ENCODE results near the gene LHX8.
"Not testable (repeated sequence)": the region's sequence is repeated elsewhere in the genome, so short reads cannot be mapped to it uniquely, and the experiment has no call there.

LHX8 gene

GRCh38 chr1:75133750-75134646 is at the start of gene LHX8:
Gene LHX8 (plus strand): TSS chr1:75134388. CDS start chr1:75136615, 2,227 bp downstream.
- Mint-ChIP-seq H3K27me3 (peaks cover 91% of the 10 kb centered on the region), H3K36me3 (peaks cover 9% of the 10 kb centered on the region), H3K4me3 (peak within 1 kb of the TSS; percentile 66), H3K4me1 (peaks cover 18% of the 10 kb centered on the region), H3K27ac (peak within 1 kb of the TSS; percentile 83), H3K9me3 (no peaks in the 10 kb centered on the region)
- CTCF ChIA-PET = interaction anchor here (0.6 kb wide), 1 partner anchor 70 kb away, joined by 3 read pairs; no protein-coding TSS in a partner anchor
- DNase-seq = no peak

- peaks cover 2% of the 10 kb centered on the region for H3K9me3 Mint-ChIP-seq
- CTCF ChIA-PET = no interaction called here
- no peak for DNase-seq
- H3K36me3 Mint-ChIP-seq = no peaks in the 10 kb centered on the region
- H3K27ac Mint-ChIP-seq = no peak overlapping the region
- H3K4me3 Mint-ChIP-seq = no peak overlapping the region
- no peaks in the 10 kb centered on the region for H3K27me3 Mint-ChIP-seq
- no peaks in the 10 kb centered on the region for H3K4me1 Mint-ChIP-seq
Measured at GRCh38 chr1:75085931-75086330, 48.3 kb upstream of the LHX8 start.

- H3K27ac Mint-ChIP-seq = no peak overlapping the region
- no peaks in the 10 kb centered on the region for H3K36me3 Mint-ChIP-seq
- CTCF ChIA-PET = no interaction called here
- no peak for DNase-seq
- no peaks in the 10 kb centered on the region for H3K4me1 Mint-ChIP-seq
- H3K27me3 Mint-ChIP-seq = no peaks in the 10 kb centered on the region
- no peak overlapping the region for H3K4me3 Mint-ChIP-seq
- H3K9me3 Mint-ChIP-seq = peaks cover 2% of the 10 kb centered on the region
Measured at GRCh38 chr1:75087278-75087677, 46.9 kb upstream of the LHX8 start.

- no peak overlapping the region for H3K27ac Mint-ChIP-seq
- CTCF ChIA-PET = no interaction called here
- H3K4me1 Mint-ChIP-seq = no peaks in the 10 kb centered on the region
- H3K4me3 Mint-ChIP-seq = no peak overlapping the region
- H3K27me3 Mint-ChIP-seq = no peaks in the 10 kb centered on the region
- no peaks in the 10 kb centered on the region for H3K36me3 Mint-ChIP-seq
- peaks cover 2% of the 10 kb centered on the region for H3K9me3 Mint-ChIP-seq
- no peak for DNase-seq
Measured at GRCh38 chr1:75092141-75092540, 42.0 kb upstream of the LHX8 start.

GRCh38 chr1:75097654-75098053 is 36.5 kb upstream of the LHX8 start:
- DNase-seq = no peak
- Mint-ChIP-seq H3K27me3 (no peaks in the 10 kb centered on the region), H3K36me3 (no peaks in the 10 kb centered on the region), H3K4me1 (no peaks in the 10 kb centered on the region), H3K9me3 (no peaks in the 10 kb centered on the region), H3K27ac (no peak overlapping the region), H3K4me3 (no peak overlapping the region)
- CTCF ChIA-PET = no interaction called here

GRCh38 chr1:75099581-75099980 is 34.6 kb upstream of the LHX8 start:
- Mint-ChIP-seq H3K27me3 (no peaks in the 10 kb centered on the region), H3K36me3 (no peaks in the 10 kb centered on the region), H3K27ac (no peak overlapping the region), H3K4me1 (no peaks in the 10 kb centered on the region), H3K9me3 (no peaks in the 10 kb centered on the region), H3K4me3 (no peak overlapping the region)
- DNase-seq = no peak
- CTCF ChIA-PET = no interaction called here

- H3K27ac Mint-ChIP-seq = no peak overlapping the region
- no peak for DNase-seq
- no peaks in the 10 kb centered on the region for H3K36me3 Mint-ChIP-seq
- H3K4me1 Mint-ChIP-seq = no peaks in the 10 kb centered on the region
- H3K9me3 Mint-ChIP-seq = no peaks in the 10 kb centered on the region
- H3K27me3 Mint-ChIP-seq = no peaks in the 10 kb centered on the region
- CTCF ChIA-PET = no interaction called here
- no peak overlapping the region for H3K4me3 Mint-ChIP-seq
Measured at GRCh38 chr1:75100481-75101092, 33.6 kb upstream of the LHX8 start.

GRCh38 chr1:75112362-75112951 is 21.7 kb upstream of the LHX8 start:
- H3K4me1 Mint-ChIP-seq, H3K4me3 Mint-ChIP-seq, H3K9me3 Mint-ChIP-seq, CTCF ChIA-PET, DNase-seq, H3K27me3 Mint-ChIP-seq, H3K36me3 Mint-ChIP-seq, H3K27ac Mint-ChIP-seq: not testable (repeated sequence)

- CTCF ChIA-PET = no interaction called here
- Mint-ChIP-seq H3K36me3 (no peaks in the 10 kb centered on the region), H3K27me3 (no peaks in the 10 kb centered on the region), H3K4me3 (no peak overlapping the region), H3K9me3 (no peaks in the 10 kb centered on the region), H3K27ac (no peak overlapping the region), H3K4me1 (no peaks in the 10 kb centered on the region)
- no peak for DNase-seq
Measured at GRCh38 chr1:75115654-75116053, 18.5 kb upstream of the LHX8 start.

GRCh38 chr1:75123756-75124155 is 10.4 kb upstream of the LHX8 start:
- CTCF ChIA-PET = no interaction called here
- H3K9me3 Mint-ChIP-seq = peaks cover 1% of the 10 kb centered on the region
- peaks cover 41% of the 10 kb centered on the region for H3K27me3 Mint-ChIP-seq
- no peaks in the 10 kb centered on the region for H3K4me1 Mint-ChIP-seq
- no peak overlapping the region for H3K27ac Mint-ChIP-seq
- H3K4me3 Mint-ChIP-seq = no peak overlapping the region
- no peak for DNase-seq
- H3K36me3 Mint-ChIP-seq = peaks cover 3% of the 10 kb centered on the region

- no peak overlapping the region for H3K27ac Mint-ChIP-seq
- peaks cover 1% of the 10 kb centered on the region for H3K9me3 Mint-ChIP-seq
- CTCF ChIA-PET = no interaction called here
- peaks cover 5% of the 10 kb centered on the region for H3K36me3 Mint-ChIP-seq
- DNase-seq = no peak
- H3K4me3 Mint-ChIP-seq = no peak overlapping the region
- no peaks in the 10 kb centered on the region for H3K4me1 Mint-ChIP-seq
- peaks cover 49% of the 10 kb centered on the region for H3K27me3 Mint-ChIP-seq
Measured at GRCh38 chr1:75124510-75124909, 9.7 kb upstream of the LHX8 start.

GRCh38 chr1:75125161-75125726 is 8.9 kb upstream of the LHX8 start:
- peaks cover 1% of the 10 kb centered on the region for H3K9me3 Mint-ChIP-seq
- CTCF ChIA-PET = no interaction called here
- H3K27me3 Mint-ChIP-seq = peaks cover 56% of the 10 kb centered on the region
- peaks cover 5% of the 10 kb centered on the region for H3K36me3 Mint-ChIP-seq
- no peak overlapping the region for H3K4me3 Mint-ChIP-seq
- no peak for DNase-seq
- no peaks in the 10 kb centered on the region for H3K4me1 Mint-ChIP-seq
- H3K27ac Mint-ChIP-seq = no peak overlapping the region

GRCh38 chr1:75126611-75127101 is 7.5 kb upstream of the LHX8 start:
- Mint-ChIP-seq H3K36me3 (peaks cover 5% of the 10 kb centered on the region), H3K4me1 (no peaks in the 10 kb centered on the region), H3K4me3 (no peak overlapping the region), H3K27ac (no peak overlapping the region), H3K27me3 (peaks cover 70% of the 10 kb centered on the region), H3K9me3 (peaks cover 1% of the 10 kb centered on the region)
- DNase-seq = no peak
- CTCF ChIA-PET = interaction anchor here (1.1 kb wide), 1 partner anchor 9 kb away, joined by 3 read pairs; no protein-coding TSS in a partner anchor

GRCh38 chr1:75127916-75128717 is 6.1 kb upstream of the LHX8 start:
- Mint-ChIP-seq H3K27ac (no peak overlapping the region), H3K27me3 (peaks cover 85% of the 10 kb centered on the region), H3K4me1 (no peaks in the 10 kb centered on the region), H3K36me3 (peaks cover 13% of the 10 kb centered on the region), H3K9me3 (peaks cover 1% of the 10 kb centered on the region), H3K4me3 (no peak overlapping the region)
- CTCF ChIA-PET = no interaction called here
- no peak for DNase-seq
